22Rv1 (cell line): ENCODE results near the gene SH3BP2.

ENCODE experiments used
- ZFX ChIP-seq: fragments of 450-650 bp; IDR thresholded peaks from 2 replicates; pipeline ENCODE4 v1.6.1; 2017; ENCODE audit warnings: antibody characterized with exemption, borderline replicate concordance
- TF ChIP-seq, protein P1 (sequence below): fragments of 450-650 bp; IDR thresholded peaks from 2 replicates; pipeline ENCODE4 v1.5.1; 2017; ENCODE audit warnings: mild to moderate bottlenecking

DNA sequence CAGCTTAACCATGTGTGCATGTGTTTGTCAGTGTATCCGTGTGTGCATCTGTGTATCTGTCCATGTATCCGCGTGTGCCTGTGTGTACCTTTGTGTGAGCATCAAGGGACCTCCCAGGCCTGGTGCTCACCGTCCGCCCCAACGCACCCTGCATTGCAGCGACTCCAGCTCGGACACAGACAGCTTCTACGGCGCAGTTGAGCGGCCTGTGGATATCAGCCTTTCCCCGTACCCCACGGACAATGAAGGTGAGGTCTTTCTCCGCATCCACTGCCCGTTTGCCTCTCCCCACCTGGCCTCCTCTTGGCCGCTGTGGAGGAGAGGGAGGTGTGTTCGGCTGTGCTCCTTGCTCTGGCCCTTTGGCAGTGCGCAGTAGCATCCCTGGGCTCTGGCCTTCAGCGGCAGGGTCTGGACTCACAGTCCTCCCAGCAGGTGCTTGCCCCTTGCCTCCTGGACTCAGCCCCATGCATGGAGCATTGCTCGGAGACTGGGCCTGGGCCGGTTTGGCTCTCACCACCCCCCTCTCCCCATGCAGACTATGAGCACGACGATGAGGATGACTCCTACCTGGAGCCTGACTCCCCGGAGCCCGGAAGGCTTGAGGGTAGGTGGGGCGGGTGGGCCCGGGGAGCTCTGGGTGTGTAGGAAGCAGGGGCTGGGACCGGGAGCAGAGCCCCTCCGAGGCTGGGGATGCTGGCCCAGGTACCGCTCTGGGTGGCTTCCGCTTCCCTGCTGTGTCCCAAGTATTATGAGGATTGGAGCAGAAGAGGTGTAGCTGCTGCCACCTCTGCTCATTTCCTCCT is 34.4 kb downstream of the SH3BP2 start:
- TF ChIP-seq, protein P1, sequence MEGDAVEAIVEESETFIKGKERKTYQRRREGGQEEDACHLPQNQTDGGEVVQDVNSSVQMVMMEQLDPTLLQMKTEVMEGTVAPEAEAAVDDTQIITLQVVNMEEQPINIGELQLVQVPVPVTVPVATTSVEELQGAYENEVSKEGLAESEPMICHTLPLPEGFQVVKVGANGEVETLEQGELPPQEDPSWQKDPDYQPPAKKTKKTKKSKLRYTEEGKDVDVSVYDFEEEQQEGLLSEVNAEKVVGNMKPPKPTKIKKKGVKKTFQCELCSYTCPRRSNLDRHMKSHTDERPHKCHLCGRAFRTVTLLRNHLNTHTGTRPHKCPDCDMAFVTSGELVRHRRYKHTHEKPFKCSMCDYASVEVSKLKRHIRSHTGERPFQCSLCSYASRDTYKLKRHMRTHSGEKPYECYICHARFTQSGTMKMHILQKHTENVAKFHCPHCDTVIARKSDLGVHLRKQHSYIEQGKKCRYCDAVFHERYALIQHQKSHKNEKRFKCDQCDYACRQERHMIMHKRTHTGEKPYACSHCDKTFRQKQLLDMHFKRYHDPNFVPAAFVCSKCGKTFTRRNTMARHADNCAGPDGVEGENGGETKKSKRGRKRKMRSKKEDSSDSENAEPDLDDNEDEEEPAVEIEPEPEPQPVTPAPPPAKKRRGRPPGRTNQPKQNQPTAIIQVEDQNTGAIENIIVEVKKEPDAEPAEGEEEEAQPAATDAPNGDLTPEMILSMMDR = no peak
- no peak for TF ChIP-seq ZFX
